T-helper 9 cell (primary cell): Measurements from ENCODE around the gene OR5T3.
"Not testable (repeated sequence)": the region's sequence is repeated elsewhere in the genome, so short reads cannot be mapped to it uniquely, and the experiment has no call there.

ENCODE experiments used
- DNase-seq: peaks from one replicate; pipeline ENCODE4 v3.0.0-alpha.2; 2020
- total RNA-seq, 2 donors: gene quantifications; one replicate each; lab custom pipeline; 2026; lab: John Stamatoyannopoulos, UW

The OR5T3 gene
- 0 reads per million in 2 donors for total RNA-seq

DNA sequence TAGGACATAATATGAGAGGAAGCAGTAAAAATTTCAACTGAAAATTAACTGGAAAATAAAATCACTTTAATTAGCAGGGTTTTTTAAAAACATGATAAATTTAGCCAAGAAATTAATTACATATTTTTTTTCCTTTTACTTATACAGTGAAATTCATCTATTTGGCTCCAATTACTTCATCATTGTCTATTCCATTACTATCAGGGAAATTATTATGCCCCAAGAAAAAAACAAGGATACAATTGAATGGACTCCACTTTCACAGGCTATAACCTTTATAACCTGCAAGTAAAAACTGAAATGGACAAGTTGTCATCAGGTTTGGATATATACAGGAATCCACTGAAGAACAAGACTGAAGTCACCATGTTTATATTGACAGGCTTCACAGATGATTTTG is at the start of gene OR5T3:
Gene OR5T3 (plus strand): TSS at position 301 of the 400 bp plus-strand sequence. CDS start 0 bp downstream, at position 301.
- DNase-seq: no peak

DNA sequence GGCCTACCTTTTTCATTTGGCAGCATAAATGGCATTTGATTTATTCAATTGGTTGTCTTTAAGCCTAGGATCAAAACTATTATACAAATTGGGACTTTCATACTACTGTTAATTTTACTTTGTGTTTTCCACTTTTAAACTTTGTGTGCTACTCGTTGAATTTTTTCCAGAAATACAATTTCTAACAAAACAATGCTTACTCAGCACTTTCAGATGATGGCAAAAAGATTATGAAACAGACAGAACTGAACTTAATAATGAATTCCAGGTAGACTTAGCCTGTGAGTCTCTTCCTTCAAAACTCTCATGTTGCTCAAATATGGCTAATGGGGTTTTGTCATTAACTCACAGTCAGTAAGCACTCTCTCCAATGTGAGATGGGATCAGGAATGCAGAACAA is 44.3 kb upstream of the OR5T3 start:
- no peak for DNase-seq

- no peak for DNase-seq
Observed at GRCh38 chr11:56214537-56214936, 37.5 kb upstream of the OR5T3 start.

GRCh38 chr11:56219735-56220134 is 32.3 kb upstream of the OR5T3 start:
- DNase-seq: not testable (repeated sequence)

DNA sequence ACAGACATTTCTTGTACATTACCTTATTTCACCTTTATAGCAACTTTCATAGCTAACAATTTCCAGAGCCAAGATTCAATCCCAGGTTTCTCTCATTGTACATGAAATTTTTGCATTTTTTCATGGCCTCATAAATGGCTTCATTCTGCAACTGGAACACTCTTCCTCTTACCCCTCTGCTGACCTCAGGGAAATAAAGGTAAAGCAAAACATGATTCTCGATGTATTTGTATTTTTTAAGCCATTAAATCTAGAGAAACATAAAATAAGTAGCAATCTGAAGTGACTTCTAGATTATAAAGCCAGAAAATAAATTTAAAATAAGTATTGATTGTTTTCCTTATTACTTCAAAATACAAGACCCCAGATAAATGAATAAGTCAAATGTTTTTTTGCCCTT is 17.9 kb upstream of the OR5T3 start, which contains the start of gene OR5T2:
Gene OR5T2 (minus strand): TSS at position 101 of the 400 bp plus-strand sequence. CDS start 1,193 bp downstream, outside the sequence.
- no peak for DNase-seq

GRCh38 chr11:56271092-56271491 is 19.0 kb downstream of the OR5T3 start:
- DNase-seq: no peak

GRCh38 chr11:56273854-56274253 is 21.8 kb downstream of the OR5T3 start, which contains the start of gene OR5T1:
TSS of gene OR5T1 (plus strand) at chr11:56274154. CDS start at chr11:56275639, 1,485 bp downstream.
- DNase-seq: no peak

DNA sequence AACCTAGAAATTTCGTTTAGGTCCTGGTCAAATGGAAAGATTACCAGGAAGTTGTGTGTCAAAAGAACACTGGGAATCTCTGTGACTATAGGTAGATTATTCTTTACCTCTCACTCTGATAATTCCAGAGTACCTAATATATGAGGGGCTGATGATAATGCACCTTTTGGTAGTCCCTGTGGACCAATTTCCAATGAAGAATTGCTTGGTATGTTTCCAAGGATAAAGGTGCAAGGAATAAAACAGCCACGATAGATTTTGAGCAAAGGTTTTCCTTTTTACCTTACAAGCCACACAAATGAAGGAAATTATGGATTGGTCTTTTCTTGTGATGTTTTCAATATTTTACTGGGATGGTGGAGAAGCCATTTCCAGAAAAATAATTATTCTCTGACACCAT is 40.1 kb downstream of the OR5T3 start, which contains the start of gene OR8H1:
Gene OR8H1 (minus strand): TSS at position 101 of the 400 bp plus-strand sequence. CDS start 1,192 bp downstream, outside the sequence.
- DNase-seq: no peak

DNA sequence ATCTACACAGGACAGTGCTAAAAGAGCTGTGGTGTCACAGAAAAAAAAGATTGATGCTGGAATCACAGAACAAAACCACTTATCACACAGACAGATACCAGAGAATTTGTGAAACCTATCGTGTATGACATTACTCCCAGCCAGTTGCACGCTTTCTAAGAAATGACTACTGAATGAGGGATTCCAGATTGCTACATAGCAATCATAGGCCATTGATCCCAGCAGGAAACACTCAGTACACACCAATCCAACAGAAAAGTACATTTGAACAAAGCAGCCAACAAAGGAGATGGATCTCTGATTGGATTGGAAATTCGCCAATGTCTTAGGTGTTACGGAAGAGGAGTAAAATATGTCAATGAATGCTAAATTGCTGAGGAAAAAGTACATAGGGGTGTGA is 44.8 kb downstream of the OR5T3 start:
- no peak for DNase-seq
